ENCODE data around the gene ANKRD53. TPM values are rescaled to one million over a fixed set of nuclear protein-coding genes. Genes with fewer than 3 reads are reported as not detected.

The ANKRD53 gene
- total and polyA plus RNA-seq, 9 of the 15 experiments (the other 6 are each of a cell fraction or from before 2014, with no cell fraction given), result 0.18 TPM; not detected in 8

DNA sequence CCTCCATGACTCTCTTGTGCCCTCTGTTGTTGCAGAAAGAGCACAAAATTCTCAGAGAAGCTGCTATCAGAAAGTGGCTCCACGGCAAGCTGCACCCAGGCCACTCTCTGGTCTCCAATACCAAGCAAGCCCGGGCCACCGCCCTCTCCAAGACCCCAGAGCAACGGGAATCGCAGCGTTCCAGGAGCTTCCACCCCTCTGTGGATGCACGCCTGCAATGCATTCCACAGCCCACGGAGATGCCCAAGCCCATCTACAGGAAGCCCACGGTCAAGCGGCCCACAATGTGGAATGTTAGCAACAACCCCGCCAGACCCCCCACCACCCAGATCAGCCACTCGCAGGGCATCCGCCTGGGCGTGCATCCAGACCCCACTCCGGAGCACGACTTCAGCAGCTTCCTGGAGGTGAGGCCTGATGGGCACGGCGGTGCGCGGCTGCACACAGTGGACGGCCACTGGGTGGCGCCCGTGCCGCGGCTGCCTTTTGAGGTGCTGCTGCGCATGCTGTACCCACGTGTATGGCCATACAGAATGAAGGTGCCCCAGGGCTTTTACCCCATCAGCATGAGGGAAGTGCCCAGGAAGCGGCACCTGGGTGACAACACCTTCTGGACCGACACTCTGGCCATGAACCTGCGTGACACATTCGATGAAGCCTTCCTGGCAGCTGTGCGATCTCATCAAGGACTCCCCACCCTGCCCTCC, 6.3 kb downstream of the ANKRD53 start (continued):
- TF ChIP-seq, protein P1, sequence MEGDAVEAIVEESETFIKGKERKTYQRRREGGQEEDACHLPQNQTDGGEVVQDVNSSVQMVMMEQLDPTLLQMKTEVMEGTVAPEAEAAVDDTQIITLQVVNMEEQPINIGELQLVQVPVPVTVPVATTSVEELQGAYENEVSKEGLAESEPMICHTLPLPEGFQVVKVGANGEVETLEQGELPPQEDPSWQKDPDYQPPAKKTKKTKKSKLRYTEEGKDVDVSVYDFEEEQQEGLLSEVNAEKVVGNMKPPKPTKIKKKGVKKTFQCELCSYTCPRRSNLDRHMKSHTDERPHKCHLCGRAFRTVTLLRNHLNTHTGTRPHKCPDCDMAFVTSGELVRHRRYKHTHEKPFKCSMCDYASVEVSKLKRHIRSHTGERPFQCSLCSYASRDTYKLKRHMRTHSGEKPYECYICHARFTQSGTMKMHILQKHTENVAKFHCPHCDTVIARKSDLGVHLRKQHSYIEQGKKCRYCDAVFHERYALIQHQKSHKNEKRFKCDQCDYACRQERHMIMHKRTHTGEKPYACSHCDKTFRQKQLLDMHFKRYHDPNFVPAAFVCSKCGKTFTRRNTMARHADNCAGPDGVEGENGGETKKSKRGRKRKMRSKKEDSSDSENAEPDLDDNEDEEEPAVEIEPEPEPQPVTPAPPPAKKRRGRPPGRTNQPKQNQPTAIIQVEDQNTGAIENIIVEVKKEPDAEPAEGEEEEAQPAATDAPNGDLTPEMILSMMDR (IDR thresholded peaks at IDR 0.05 in 2 of 3, conservative IDR thresholded peaks at IDR 0.05 in 1 of 3; ENCODE audit: insufficient read depth in 2 of 3, low read depth in 1 of 3, low read length in 3 of 3), result peak; percentile 74 to 79 (median 77)
- TF ChIP-seq U2AF2 (optimal IDR thresholded peaks at IDR 0.05; ENCODE audit: low read depth, low read length) (no peak), RBM17 (IDR thresholded peaks at IDR 0.05; ENCODE audit: borderline replicate concordance, low read depth, low read length) (no peak), ZBTB8A (IDR thresholded peaks at IDR 0.05; ENCODE audit: partially characterized antibody) (no peak), SIX5 (IDR thresholded peaks at IDR 0.05; ENCODE audit: borderline replicate concordance in 1 of 2, insufficient read depth in 1 of 2, low read depth in 1 of 2, low read length in 2 of 2) (no peak), MTF1 (CRISPR knock-in tag; IDR thresholded peaks at IDR 0.05; ENCODE audit: borderline replicate concordance) (no peak), SREBF2 (CRISPR knock-in tag; IDR thresholded peaks at IDR 0.05) (no peak), ZNF184 (CRISPR knock-in tag; IDR thresholded peaks at IDR 0.05) (no peak), GATAD2B (IDR thresholded peaks at IDR 0.05; ENCODE audit: borderline replicate concordance) (no peak), RBM34 (IDR thresholded peaks at IDR 0.05; ENCODE audit: borderline replicate concordance, insufficient read depth, low read length) (no peak), ZFP36 (IDR thresholded peaks at IDR 0.05; ENCODE audit: low read depth, low read length, partially characterized antibody) (no peak), PURB (CRISPR knock-in tag; IDR thresholded peaks at IDR 0.05; ENCODE audit: low read depth) (no peak), ZNF121 (CRISPR knock-in tag; conservative IDR thresholded peaks at IDR 0.05) (no peak), MTA1 (IDR thresholded peaks at IDR 0.05; ENCODE audit: borderline replicate concordance) (no peak)
- TF ChIP-seq, protein P2, sequence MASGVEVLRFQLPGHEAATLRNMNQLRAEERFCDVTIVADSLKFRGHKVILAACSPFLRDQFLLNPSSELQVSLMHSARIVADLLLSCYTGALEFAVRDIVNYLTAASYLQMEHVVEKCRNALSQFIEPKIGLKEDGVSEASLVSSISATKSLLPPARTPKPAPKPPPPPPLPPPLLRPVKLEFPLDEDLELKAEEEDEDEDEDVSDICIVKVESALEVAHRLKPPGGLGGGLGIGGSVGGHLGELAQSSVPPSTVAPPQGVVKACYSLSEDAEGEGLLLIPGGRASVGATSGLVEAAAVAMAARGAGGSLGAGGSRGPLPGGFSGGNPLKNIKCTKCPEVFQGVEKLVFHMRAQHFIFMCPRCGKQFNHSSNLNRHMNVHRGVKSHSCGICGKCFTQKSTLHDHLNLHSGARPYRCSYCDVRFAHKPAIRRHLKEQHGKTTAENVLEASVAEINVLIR (CRISPR knock-in tag; IDR thresholded peaks at IDR 0.05), result no peak
- TF ChIP-seq, protein P3, sequence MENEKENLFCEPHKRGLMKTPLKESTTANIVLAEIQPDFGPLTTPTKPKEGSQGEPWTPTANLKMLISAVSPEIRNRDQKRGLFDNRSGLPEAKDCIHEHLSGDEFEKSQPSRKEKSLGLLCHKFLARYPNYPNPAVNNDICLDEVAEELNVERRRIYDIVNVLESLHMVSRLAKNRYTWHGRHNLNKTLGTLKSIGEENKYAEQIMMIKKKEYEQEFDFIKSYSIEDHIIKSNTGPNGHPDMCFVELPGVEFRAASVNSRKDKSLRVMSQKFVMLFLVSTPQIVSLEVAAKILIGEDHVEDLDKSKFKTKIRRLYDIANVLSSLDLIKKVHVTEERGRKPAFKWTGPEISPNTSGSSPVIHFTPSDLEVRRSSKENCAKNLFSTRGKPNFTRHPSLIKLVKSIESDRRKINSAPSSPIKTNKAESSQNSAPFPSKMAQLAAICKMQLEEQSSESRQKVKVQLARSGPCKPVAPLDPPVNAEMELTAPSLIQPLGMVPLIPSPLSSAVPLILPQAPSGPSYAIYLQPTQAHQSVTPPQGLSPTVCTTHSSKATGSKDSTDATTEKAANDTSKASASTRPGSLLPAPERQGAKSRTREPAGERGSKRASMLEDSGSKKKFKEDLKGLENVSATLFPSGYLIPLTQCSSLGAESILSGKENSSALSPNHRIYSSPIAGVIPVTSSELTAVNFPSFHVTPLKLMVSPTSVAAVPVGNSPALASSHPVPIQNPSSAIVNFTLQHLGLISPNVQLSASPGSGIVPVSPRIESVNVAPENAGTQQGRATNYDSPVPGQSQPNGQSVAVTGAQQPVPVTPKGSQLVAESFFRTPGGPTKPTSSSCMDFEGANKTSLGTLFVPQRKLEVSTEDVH (IDR thresholded peaks at IDR 0.05; ENCODE audit: low read depth, partially characterized antibody), result no peak
- TF ChIP-seq, protein P4, sequence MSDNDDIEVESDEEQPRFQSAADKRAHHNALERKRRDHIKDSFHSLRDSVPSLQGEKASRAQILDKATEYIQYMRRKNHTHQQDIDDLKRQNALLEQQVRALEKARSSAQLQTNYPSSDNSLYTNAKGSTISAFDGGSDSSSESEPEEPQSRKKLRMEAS (CRISPR knock-in tag; IDR thresholded peaks at IDR 0.05), result 0 out of 2 replicates have a peak, but pooled peaks have one; percentile 42
- TF ChIP-seq, protein P5, sequence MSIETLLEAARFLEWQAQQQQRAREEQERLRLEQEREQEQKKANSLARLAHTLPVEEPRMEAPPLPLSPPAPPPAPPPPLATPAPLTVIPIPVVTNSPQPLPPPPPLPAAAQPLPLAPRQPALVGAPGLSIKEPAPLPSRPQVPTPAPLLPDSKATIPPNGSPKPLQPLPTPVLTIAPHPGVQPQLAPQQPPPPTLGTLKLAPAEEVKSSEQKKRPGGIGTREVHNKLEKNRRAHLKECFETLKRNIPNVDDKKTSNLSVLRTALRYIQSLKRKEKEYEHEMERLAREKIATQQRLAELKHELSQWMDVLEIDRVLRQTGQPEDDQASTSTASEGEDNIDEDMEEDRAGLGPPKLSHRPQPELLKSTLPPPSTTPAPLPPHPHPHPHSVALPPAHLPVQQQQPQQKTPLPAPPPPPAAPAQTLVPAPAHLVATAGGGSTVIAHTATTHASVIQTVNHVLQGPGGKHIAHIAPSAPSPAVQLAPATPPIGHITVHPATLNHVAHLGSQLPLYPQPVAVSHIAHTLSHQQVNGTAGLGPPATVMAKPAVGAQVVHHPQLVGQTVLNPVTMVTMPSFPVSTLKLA (conservative IDR thresholded peaks at IDR 0.05), result peak; percentile 36 to 47; a peak in 3 of 4 replicates

Data from K562 (cell line).